CD4-positive, alpha-beta T cell treated with Interferon gamma for 1 hour (primary cell): ENCODE data around the gene PRR5.

Experiments
- DNase-seq: peaks from one replicate; pipeline ENCODE4 v3.0.0-alpha.2; 2020

Gene PRR5

GRCh38 chr22:44759430-44760310 lies 57.7 kb downstream of the PRR5 start:
- no peak for DNase-seq

- no peak for DNase-seq
These were observed 58.5 kb downstream of the PRR5 start for GRCh38 chr22:44760476-44760875.

- DNase-seq = no peak
These were observed 59.0 kb downstream of the PRR5 start for GRCh38 chr22:44761025-44761424.

GRCh38 chr22:44764373-44764772 lies 62.4 kb downstream of the PRR5 start:
- DNase-seq = no peak

- DNase-seq = no peak
These were observed 63.0 kb downstream of the PRR5 start for GRCh38 chr22:44764974-44765373.

GRCh38 chr22:44765571-44766285 lies 63.7 kb downstream of the PRR5 start:
- no peak for DNase-seq

- no peak for DNase-seq
These were observed 71.1 kb downstream of the PRR5 start for GRCh38 chr22:44773082-44773481.

- no peak for DNase-seq
These were observed 73.9 kb downstream of the PRR5 start for GRCh38 chr22:44775862-44776261.

- DNase-seq = no peak
These were observed 74.8 kb downstream of the PRR5 start for GRCh38 chr22:44776605-44777363.

GRCh38 chr22:44777364-44777755 lies 75.4 kb downstream of the PRR5 start:
- no peak for DNase-seq

GRCh38 chr22:44780876-44781449 lies 79.0 kb downstream of the PRR5 start:
- no peak for DNase-seq

GRCh38 chr22:44782363-44782963 lies 80.5 kb downstream of the PRR5 start:
- DNase-seq = no peak

- DNase-seq = no peak
These were observed 81.1 kb downstream of the PRR5 start for GRCh38 chr22:44783091-44783490.

- DNase-seq = no peak
These were observed 81.6 kb downstream of the PRR5 start for GRCh38 chr22:44783581-44783980.

GRCh38 chr22:44786136-44786535 lies 84.1 kb downstream of the PRR5 start:
- DNase-seq = no peak

- DNase-seq = no peak
These were observed 84.6 kb downstream of the PRR5 start for GRCh38 chr22:44786610-44787009.
